HepG2 (cell line): ENCODE data around the gene YPEL3. TPM values are rescaled to one million over a fixed set of nuclear protein-coding genes. Genes with fewer than 3 reads are reported as not detected.
A peak's percentile ranks its signal among the peaks of the same experiment; 100 is the strongest.

ENCODE experiments used
- ARNT ChIP-seq: fragments of 450-650 bp; IDR thresholded peaks from 2 replicates; pipeline ENCODE4 v1.6.1; 2017
- ATF1 ChIP-seq: IDR thresholded peaks from 2 replicates; pipeline ENCODE4 v1.6.1; 2016; ENCODE audit warnings: mild to moderate bottlenecking, control low read depth
- ETV6 ChIP-seq: sonication (generic); formaldehyde crosslinking; conservative IDR thresholded peaks from 2 replicates; pipeline ENCODE4 v1.4.0; 2020; ENCODE audit warnings: missing genetic modification reagents
- GATAD2A ChIP-seq: IDR thresholded peaks from 2 replicates; pipeline ENCODE4 v1.6.1; 2016
- GFI1 ChIP-seq: sonication (generic); formaldehyde crosslinking; IDR thresholded peaks from 2 replicates; pipeline ENCODE4 v1.5.0; 2020; ENCODE audit warnings: missing genetic modification reagents, mild to moderate bottlenecking, borderline replicate concordance
- HNRNPLL ChIP-seq: fragments of 200-400 bp; formaldehyde crosslinking; IDR thresholded peaks from 2 replicates; pipeline ENCODE4 v1.6.1; 2017; ENCODE audit warnings: mild to moderate bottlenecking, low read depth, low read length; ENCODE audit not compliant: poor library complexity, severe bottlenecking
- JARID2 ChIP-seq: sonication (generic); formaldehyde crosslinking; IDR thresholded peaks from 2 replicates; pipeline ENCODE4 v1.8.1; 2023; ENCODE audit warnings: missing genetic modification reagents, inconsistent platforms; ENCODE audit not compliant: insufficient replicate concordance
- NCOA1 ChIP-seq: sonication (generic); formaldehyde crosslinking; IDR thresholded peaks from 2 replicates; pipeline ENCODE4 v1.9.0; 2021; ENCODE audit warnings: missing genetic modification reagents
- NR2F1 ChIP-seq, 2 experiments: fragments of 450-650 bp in 1 of 2; formaldehyde crosslinking in 1 of 2; IDR thresholded peaks; 2 replicates each; pipeline versions ENCODE4 v1.5.0 to v1.6.1; 2016 to 2020; ENCODE audit warnings: mild to moderate bottlenecking in 1 of 2, missing compliant biosample characterization in 1 of 2, missing genetic modification reagents in 1 of 2, moderate library complexity in 1 of 2
- NR2F2 ChIP-seq: IDR thresholded peaks from 2 replicates; pipeline ENCODE4 v1.6.1; 2012; ENCODE audit warnings: low read depth, inconsistent platforms, borderline replicate concordance
- PHF5A ChIP-seq: IDR thresholded peaks from one replicate; pipeline ENCODE4 v1.6.1; 2018; ENCODE audit warnings: low read depth, missing genetic modification reagents; ENCODE audit not compliant: unreplicated experiment
- POLR2AphosphoS2 ChIP-seq: IDR thresholded peaks from 2 replicates; pipeline ENCODE4 v1.6.1; 2011; ENCODE audit warnings: low read depth, low read length, improper control_type of control experiment
- SMARCE1 ChIP-seq: fragments of 450-650 bp; IDR thresholded peaks from 2 replicates; pipeline ENCODE4 v1.6.1; 2017; ENCODE audit warnings: borderline replicate concordance
- SOX6 ChIP-seq, 2 experiments: fragments of 450-650 bp in 1 of 2; sonication (generic) in 1 of 2; formaldehyde crosslinking in 1 of 2; IDR thresholded peaks; 2 replicates each; pipeline versions ENCODE4 v1.4.0 to v1.6.1; 2017 to 2020; ENCODE audit warnings: antibody characterized with exemption in 1 of 2, mild to moderate bottlenecking in 1 of 2, missing genetic modification reagents in 1 of 2
- SP5 ChIP-seq: IDR thresholded peaks from 2 replicates; pipeline ENCODE4 v1.6.1; 2016; ENCODE audit warnings: low read depth, borderline replicate concordance
- SRSF1 ChIP-seq: fragments of 200-400 bp; formaldehyde crosslinking; optimal IDR thresholded peaks from 2 replicates; pipeline ENCODE3; 2017; ENCODE audit warnings: mild to moderate bottlenecking, low read depth, low read length, moderate library complexity
- STAG1 ChIP-seq: sonication (generic); formaldehyde crosslinking; IDR thresholded peaks from 2 replicates; pipeline ENCODE4 v1.4.0; 2020; ENCODE audit warnings: missing genetic modification reagents
- SYNCRIP ChIP-seq: fragments of 200-400 bp; formaldehyde crosslinking; IDR thresholded peaks from 2 replicates; pipeline ENCODE4 v1.6.1; 2018; ENCODE audit warnings: mild to moderate bottlenecking, low read depth, low read length; ENCODE audit not compliant: insufficient read depth
- TFDP2 ChIP-seq: sonication (generic); formaldehyde crosslinking; IDR thresholded peaks from 2 replicates; pipeline ENCODE4 v1.4.0; 2020; ENCODE audit warnings: missing genetic modification reagents
- ZNF256 ChIP-seq: sonication (generic); formaldehyde crosslinking; conservative IDR thresholded peaks from 2 replicates; pipeline ENCODE4 v1.4.0; 2020; ENCODE audit warnings: missing genetic modification reagents
- ZNF382 ChIP-seq: sonication (generic); formaldehyde crosslinking; IDR thresholded peaks from 2 replicates; pipeline ENCODE4 v1.5.0; 2020; ENCODE audit warnings: missing genetic modification reagents, mild to moderate bottlenecking, borderline replicate concordance
- ZNF558 ChIP-seq: sonication (generic); formaldehyde crosslinking; IDR thresholded peaks from 2 replicates; pipeline ENCODE4 v1.9.0; 2022; ENCODE audit warnings: mild to moderate bottlenecking, missing genetic modification reagents, borderline replicate concordance
- polyA plus RNA-seq, 8 experiments: library from polyadenylated mRNA; depleted of rRNA in 3 of 8; stranded (reverse) in 7 of 8; unstranded in 1 of 8; fragments of >200 nt; fragmentation: Illumina TruSeq in 4 of 8; extraction: Trizol in 4 of 8; gene quantifications; 2 replicates each; pipeline versions ENCODE4 v1.2.1 to v1.2.3, GENCODE V29; 2011 to 2016; ENCODE audit warnings: low read depth in 4 of 8, missing spikeins in 1 of 8, mixed read lengths in 1 of 8; ENCODE audit not compliant: insufficient read depth in 1 of 8
- total RNA-seq, 5 experiments: library from RNA; depleted of rRNA; stranded (reverse); fragments of >200 nt; fragmentation: Illumina TruSeq; extraction: Trizol; gene quantifications; 2 replicates each; pipeline ENCODE4 v1.2.3, GENCODE V29; 2016; ENCODE audit warnings: low read depth in 1 of 5
- TF ChIP-seq, protein P1 (sequence below): sonication (generic); formaldehyde crosslinking; IDR thresholded peaks from 2 replicates; pipeline ENCODE4 v1.4.0; 2020; ENCODE audit warnings: mild to moderate bottlenecking, missing genetic modification reagents
- TF ChIP-seq, protein P2 (sequence below): sonication (generic); formaldehyde crosslinking; IDR thresholded peaks from 2 replicates; pipeline ENCODE4 v1.5.1; 2020; ENCODE audit warnings: mild to moderate bottlenecking, missing genetic modification reagents, moderate library complexity
- TF ChIP-seq, protein P3 (sequence below): sonication (generic); formaldehyde crosslinking; IDR thresholded peaks from 2 replicates; pipeline ENCODE4 v1.5.0; 2020; ENCODE audit warnings: missing genetic modification reagents

YPEL3 gene
- total and polyA plus RNA-seq, 2 of the 13 experiments (the other 11 are each of a cell fraction or from before 2014, with no cell fraction given), result 5.4 to 47.0 TPM

DNA sequence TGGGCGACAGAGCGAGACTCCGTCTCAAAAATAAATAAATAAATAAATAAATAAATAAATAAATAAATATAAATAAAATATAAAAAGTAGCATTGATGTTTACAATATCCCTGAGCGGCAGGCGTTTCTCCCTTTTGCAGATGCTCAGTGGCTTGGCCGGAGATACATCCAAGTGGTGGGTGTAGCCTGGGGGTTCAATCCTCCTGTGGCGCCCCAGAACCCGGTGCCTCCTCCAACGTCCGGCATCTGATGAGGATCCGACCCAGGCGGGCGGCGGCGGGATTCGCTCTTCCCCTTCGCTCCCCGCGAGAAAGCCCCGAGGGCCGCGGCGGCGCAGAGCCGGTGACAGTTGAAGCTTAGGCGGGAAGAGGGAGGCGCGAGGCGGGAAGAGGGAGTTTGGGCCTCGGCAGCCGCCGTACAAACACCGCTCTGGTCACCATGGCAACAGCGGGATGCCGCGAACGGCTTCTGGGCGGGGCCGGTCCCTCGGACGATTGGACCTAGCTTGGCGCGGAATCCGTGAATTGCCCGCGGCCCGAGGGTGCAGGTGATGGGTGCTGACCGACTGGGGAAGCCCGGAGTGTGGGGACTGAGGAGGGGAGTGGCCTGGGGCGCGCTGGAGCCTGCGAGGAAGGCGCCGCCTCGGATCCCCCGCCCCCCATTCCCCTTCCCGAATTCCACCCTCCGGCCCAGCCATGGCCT, 43.2 kb downstream of the YPEL3 start (continued):
- TF ChIP-seq SP5 (CRISPR knock-in tag) (peak; percentile 95), NR2F1 (CRISPR knock-in tag; IDR thresholded peaks at IDR 0.05) (no peak), ATF1 (CRISPR knock-in tag) (no peak), SMARCE1 (no peak), NCOA1 (CRISPR knock-in tag) (peak; percentile 93), ZNF382 (CRISPR knock-in tag) (no peak), PHF5A (peak; percentile 68), JARID2 (no peak), ZNF558 (CRISPR knock-in tag) (peak; percentile 94; the same call in 1 of the 2 replicates), GFI1 (peak; percentile 68; the same call in 1 of the 2 replicates), SOX6 (IDR thresholded peaks at IDR 0.05) (no peak), SOX6 (CRISPR knock-in tag; IDR thresholded peaks at IDR 0.05) (peak; percentile 73), GATAD2A (CRISPR knock-in tag) (peak; percentile 61), POLR2AphosphoS2 (no peak), SYNCRIP (no peak), ZNF256 (peak; percentile 94), ETV6 (CRISPR knock-in tag) (peak; percentile 86), TFDP2 (CRISPR knock-in tag) (peak; percentile 100), HNRNPLL (peak; percentile 85), SRSF1 (peak; percentile 67), ARNT (no peak), NR2F2 (no peak; the same call in 1 of the 2 replicates), STAG1 (CRISPR knock-in tag) (peak; percentile 8; the same call in 1 of the 2 replicates)
- TF ChIP-seq, protein P1, sequence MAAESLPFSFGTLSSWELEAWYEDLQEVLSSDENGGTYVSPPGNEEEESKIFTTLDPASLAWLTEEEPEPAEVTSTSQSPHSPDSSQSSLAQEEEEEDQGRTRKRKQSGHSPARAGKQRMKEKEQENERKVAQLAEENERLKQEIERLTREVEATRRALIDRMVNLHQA (CRISPR knock-in tag), result no peak
- TF ChIP-seq, protein P2, sequence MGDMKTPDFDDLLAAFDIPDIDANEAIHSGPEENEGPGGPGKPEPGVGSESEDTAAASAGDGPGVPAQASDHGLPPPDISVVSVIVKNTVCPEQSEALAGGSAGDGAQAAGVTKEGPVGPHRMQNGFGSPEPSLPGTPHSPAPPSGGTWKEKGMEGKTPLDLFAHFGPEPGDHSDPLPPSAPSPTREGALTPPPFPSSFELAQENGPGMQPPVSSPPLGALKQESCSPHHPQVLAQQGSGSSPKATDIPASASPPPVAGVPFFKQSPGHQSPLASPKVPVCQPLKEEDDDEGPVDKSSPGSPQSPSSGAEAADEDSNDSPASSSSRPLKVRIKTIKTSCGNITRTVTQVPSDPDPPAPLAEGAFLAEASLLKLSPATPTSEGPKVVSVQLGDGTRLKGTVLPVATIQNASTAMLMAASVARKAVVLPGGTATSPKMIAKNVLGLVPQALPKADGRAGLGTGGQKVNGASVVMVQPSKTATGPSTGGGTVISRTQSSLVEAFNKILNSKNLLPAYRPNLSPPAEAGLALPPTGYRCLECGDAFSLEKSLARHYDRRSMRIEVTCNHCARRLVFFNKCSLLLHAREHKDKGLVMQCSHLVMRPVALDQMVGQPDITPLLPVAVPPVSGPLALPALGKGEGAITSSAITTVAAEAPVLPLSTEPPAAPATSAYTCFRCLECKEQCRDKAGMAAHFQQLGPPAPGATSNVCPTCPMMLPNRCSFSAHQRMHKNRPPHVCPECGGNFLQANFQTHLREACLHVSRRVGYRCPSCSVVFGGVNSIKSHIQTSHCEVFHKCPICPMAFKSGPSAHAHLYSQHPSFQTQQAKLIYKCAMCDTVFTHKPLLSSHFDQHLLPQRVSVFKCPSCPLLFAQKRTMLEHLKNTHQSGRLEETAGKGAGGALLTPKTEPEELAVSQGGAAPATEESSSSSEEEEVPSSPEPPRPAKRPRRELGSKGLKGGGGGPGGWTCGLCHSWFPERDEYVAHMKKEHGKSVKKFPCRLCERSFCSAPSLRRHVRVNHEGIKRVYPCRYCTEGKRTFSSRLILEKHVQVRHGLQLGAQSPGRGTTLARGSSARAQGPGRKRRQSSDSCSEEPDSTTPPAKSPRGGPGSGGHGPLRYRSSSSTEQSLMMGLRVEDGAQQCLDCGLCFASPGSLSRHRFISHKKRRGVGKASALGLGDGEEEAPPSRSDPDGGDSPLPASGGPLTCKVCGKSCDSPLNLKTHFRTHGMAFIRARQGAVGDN (CRISPR knock-in tag), result peak; percentile 99
- TF ChIP-seq, protein P3, sequence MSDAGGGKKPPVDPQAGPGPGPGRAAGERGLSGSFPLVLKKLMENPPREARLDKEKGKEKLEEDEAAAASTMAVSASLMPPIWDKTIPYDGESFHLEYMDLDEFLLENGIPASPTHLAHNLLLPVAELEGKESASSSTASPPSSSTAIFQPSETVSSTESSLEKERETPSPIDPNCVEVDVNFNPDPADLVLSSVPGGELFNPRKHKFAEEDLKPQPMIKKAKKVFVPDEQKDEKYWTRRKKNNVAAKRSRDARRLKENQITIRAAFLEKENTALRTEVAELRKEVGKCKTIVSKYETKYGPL, result no peak
